Naive thymus-derived CD4-positive, alpha-beta T cell (primary cell): ENCODE results near the gene HAAO. TPM values are rescaled to one million over a fixed set of nuclear protein-coding genes. Genes with fewer than 3 reads are reported as not detected.

Experiments
- ATAC-seq: fragments of 150-1000 bp; cut with Tn5 transposase; 2 replicates; pipeline ENCODE4 v1.10.0; 2021; ENCODE audit warnings: mild to moderate bottlenecking, moderate library complexity
- CTCF ChIA-PET: fragments of 350-600 bp; sonication (Branson Sonifier 250); formaldehyde crosslinking; loops from one replicate; lab custom pipeline; 2021; ENCODE audit warnings: antibody characterized with exemption; lab: Charles Lee
- POLR2A ChIA-PET: fragments of 350-600 bp; sonication (Branson Sonifier 250); formaldehyde crosslinking; loops from one replicate; lab custom pipeline; 2021; ENCODE audit warnings: antibody characterized with exemption, inconsistent platforms; lab: Charles Lee
- DNase-seq, 9 donors: peaks; one replicate each; pipeline versions ENCODE4 v3.0.0 to v3.0.0-alpha.2; 2020 to 2022; ENCODE audit warnings: mixed read lengths in 1 of 9
- H3K27ac ChIP-seq: one replicate; pipeline ENCODE4 v1.7.0; 2013; ENCODE audit warnings: mild to moderate bottlenecking, low read depth, low read length, moderate library complexity
- H3K27me3 ChIP-seq, 2 donors: one replicate each; pipeline ENCODE4 v1.7.0; 2013; ENCODE audit warnings: low read length in 2 of 2, mild to moderate bottlenecking in 2 of 2, moderate library complexity in 2 of 2; ENCODE audit not compliant: control insufficient read depth in 2 of 2, insufficient read depth in 2 of 2
- H3K36me3 ChIP-seq, 3 experiments: 1 replicate in 2 of 3; 2 replicates in 1 of 3; pipeline ENCODE4 v1.7.0; 2013; ENCODE audit warnings: low read length in 3 of 3, mild to moderate bottlenecking in 3 of 3, moderate library complexity in 1 of 3; ENCODE audit not compliant: insufficient read depth in 3 of 3, control insufficient read depth in 2 of 3
- H3K4me1 ChIP-seq, 2 donors: one replicate each; pipeline ENCODE4 v1.7.0; 2013; ENCODE audit warnings: low read length in 2 of 2, mild to moderate bottlenecking in 2 of 2, moderate library complexity in 1 of 2; ENCODE audit not compliant: control insufficient read depth in 2 of 2, insufficient read depth in 2 of 2
- H3K4me3 ChIP-seq: 2 replicates; pipeline ENCODE4 v1.7.0; 2013; ENCODE audit warnings: mild to moderate bottlenecking, low read length
- H3K9me3 ChIP-seq, 3 experiments: 1 replicate in 2 of 3; 2 replicates in 1 of 3; pipeline ENCODE4 v1.7.0; 2013; ENCODE audit warnings: low read length in 3 of 3; ENCODE audit not compliant: control insufficient read depth in 2 of 3
- H3K27ac Mint-ChIP-seq, 9 donors: one replicate each; pipeline ENCODE4 v1.8.0; 2020 to 2022; ENCODE audit warnings: mixed read lengths in 9 of 9, mild to moderate bottlenecking in 8 of 9, moderate library complexity in 5 of 9, inconsistent platforms in 2 of 9
- H3K27me3 Mint-ChIP-seq, 5 donors: one replicate each; pipeline ENCODE4 v1.8.0; 2021 to 2022; ENCODE audit warnings: mixed read lengths in 5 of 5, mild to moderate bottlenecking in 1 of 5
- H3K36me3 Mint-ChIP-seq, 5 donors: one replicate each; pipeline ENCODE4 v1.8.0; 2020 to 2022; ENCODE audit warnings: mixed read lengths in 5 of 5, mild to moderate bottlenecking in 3 of 5, inconsistent platforms in 1 of 5
- H3K4me1 Mint-ChIP-seq, 7 donors: one replicate each; pipeline ENCODE4 v1.8.0; 2020 to 2022; ENCODE audit warnings: mixed read lengths in 7 of 7, mild to moderate bottlenecking in 3 of 7, inconsistent platforms in 1 of 7
- H3K4me3 Mint-ChIP-seq, 10 donors: one replicate each; pipeline ENCODE4 v1.8.0; 2020 to 2022; ENCODE audit warnings: mild to moderate bottlenecking in 10 of 10, mixed read lengths in 10 of 10, moderate library complexity in 6 of 10, inconsistent platforms in 2 of 10
- H3K9me3 Mint-ChIP-seq, 11 donors: one replicate each; pipeline ENCODE4 v1.8.0; 2020 to 2022; ENCODE audit warnings: mixed read lengths in 11 of 11, mild to moderate bottlenecking in 4 of 11, inconsistent platforms in 1 of 11, moderate library complexity in 1 of 11
- intact Hi-C, 2 donors: fragments of 100-400 bp; cut with micrococcal nuclease; formaldehyde crosslinking; loops; one replicate each; pipeline ENCODE4 v1.15.1; 2023
- polyA plus RNA-seq, 2 donors: library from polyadenylated mRNA; unstranded; fragments of 300-500 nt; fragmentation: Illumina TruSeq; gene quantifications; one replicate each; pipeline ENCODE4 v1.2.3, GENCODE V29; 2021
- total RNA-seq, 6 experiments: library from RNA in 5 of 6; stranded (reverse) in 5 of 6; gene quantifications; 1 replicate in 5 of 6; 2 replicates in 1 of 6; pipeline ENCODE4 v1.2.3 and lab custom pipeline; 2021 to 2026

Gene HAAO
- total and polyA plus RNA-seq, 7 experiments from 2014 or later = 0.33 to 5.1 (median 1.3) TPM; not detected in 3

DNA sequence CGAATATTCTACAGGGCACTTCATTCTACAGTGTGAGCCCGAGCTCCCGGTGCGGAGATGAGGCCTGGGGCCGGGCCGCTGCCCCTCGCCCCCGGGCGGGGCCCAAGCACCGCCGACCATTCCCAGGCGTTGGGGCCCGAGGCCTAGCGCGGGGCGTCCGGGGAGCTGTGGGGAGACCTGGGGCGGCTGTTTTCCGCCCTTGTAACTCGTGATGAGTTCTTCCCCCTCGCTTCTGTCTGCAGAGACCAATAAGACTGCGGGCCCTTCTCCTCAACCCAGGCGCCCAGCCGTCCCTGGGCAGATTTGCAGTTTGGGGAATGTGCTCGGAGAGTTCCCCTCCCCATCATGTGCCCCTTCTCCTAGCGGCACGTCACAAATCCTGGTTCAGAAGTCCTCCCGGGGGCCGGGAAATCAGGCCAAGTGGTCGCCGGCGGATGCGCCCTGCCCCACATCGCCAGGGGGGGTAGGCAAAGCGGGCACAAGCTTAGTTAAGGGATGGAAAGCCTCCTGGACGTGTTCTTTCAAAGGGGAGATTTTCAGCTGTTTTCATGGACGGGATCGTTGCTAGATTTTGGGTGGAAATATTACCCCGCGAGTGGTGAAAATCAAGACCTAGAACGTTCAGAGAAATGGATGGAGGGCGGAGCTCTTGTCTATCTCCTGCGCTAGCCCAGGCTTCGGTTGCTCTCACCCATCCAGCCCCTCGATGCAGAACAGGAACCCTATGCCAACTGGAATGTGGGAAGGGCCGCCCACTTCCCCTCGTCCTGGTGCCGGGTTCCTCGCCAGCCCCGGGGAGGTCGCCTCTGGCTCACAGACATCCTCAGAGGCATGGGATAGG lies 18.8 kb upstream of the HAAO start:
- DNase-seq (peak in 6 of 9 donors; percentile 43 to 63 (median 60)), ATAC-seq (peak; percentile 3)
- peak overlapping the region; percentile 99 for H3K4me3 ChIP-seq
- ChIA-PET POLR2A (interaction anchor here (0.7 to 3.5 kb wide), 28 partner anchors 8 to 1550 kb away, joined by 3 to 28 read pairs (median 4); partner anchors contain the start of genes CAMKMT, COX7A2L, HAAO and KCNG3), CTCF (interaction anchor here (0.7 to 1.6 kb wide), 9 partner anchors 11 to 631 kb away, joined by 3 to 6 read pairs (median 3); partner anchors contain the start of genes HAAO and KCNG3)
- peaks cover 0 to 3% of the 10 kb centered on the region in 2 donors for H3K4me1 ChIP-seq
- peak overlapping the region; percentile 99 for H3K27ac ChIP-seq
- Mint-ChIP-seq H3K36me3 (peaks cover 0 to 3% (median 0%) of the 10 kb centered on the region in 5 donors), H3K9me3 (peaks cover 0 to 7% (median 0%) of the 10 kb centered on the region in 11 donors), H3K4me1 (peaks cover 0 to 35% (median 20%) of the 10 kb centered on the region in 7 donors), H3K27me3 (peaks cover 0 to 23% (median 0%) of the 10 kb centered on the region in 5 donors), H3K27ac (peak overlapping the region; percentile 93 to 100 (median 99)), H3K4me3 (peak overlapping the region; percentile 90 to 99 (median 98))
- H3K9me3 ChIP-seq = no peaks in the 10 kb centered on the region
- H3K27me3 ChIP-seq = no peaks in the 10 kb centered on the region
- no peaks in the 10 kb centered on the region for H3K36me3 ChIP-seq
- intact Hi-C loops = loop anchor here (1.0 to 10.0 kb wide), 24 partner anchors 16 to 1551 kb away; partner anchors contain the start of genes CAMKMT (in 2 of the 2), COX7A2L (in 2 of the 2), LRPPRC (in 2 of the 2) and PPM1B (in 2 of the 2)

DNA sequence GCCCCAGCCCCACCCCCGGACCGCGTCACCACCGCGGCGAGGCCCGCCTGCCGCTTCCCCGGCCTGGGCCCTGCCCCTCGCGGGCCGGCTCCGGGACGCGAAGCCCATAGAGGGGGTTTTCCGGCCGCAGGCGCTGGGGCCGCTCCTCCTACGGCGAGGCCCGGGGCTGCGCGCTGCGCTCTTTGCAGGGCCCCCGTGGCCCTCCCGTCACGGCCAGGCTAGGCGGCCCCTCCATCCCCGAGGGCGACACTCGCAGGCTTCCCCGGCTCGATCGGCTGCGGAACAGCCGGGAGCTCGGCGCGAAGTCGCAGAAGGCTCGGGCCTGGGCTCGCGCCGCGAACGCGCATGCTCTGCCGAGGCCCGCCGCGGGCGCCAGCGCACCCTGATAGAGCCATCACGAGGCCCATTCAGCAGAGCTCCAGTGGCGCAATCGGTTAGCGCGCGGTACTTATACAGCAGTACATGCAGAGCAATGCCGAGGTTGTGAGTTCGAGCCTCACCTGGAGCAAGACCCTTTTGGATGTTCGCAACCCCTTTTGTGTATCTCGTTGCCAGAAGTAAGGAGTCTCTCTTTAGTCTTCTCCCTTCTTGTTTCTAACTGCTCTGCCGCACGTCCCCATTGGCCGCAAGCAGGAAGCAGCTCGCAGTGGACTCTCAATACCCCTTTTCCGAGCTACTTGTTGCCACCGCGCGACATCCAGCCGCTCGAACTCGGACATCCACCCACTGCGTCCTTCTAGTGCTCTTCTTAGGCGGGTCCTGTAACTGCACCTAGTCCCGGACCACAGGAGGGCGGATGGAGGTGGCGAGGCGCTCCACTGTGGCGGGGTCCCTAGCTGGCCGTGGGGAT lies 18.0 kb upstream of the HAAO start:
- Mint-ChIP-seq H3K27me3 (peaks cover 0 to 28% (median 0%) of the 10 kb centered on the region in 5 donors), H3K36me3 (peaks cover 0 to 3% (median 0%) of the 10 kb centered on the region in 5 donors), H3K9me3 (peaks cover 0 to 7% (median 0%) of the 10 kb centered on the region in 11 donors), H3K4me1 (peaks cover 0 to 35% (median 20%) of the 10 kb centered on the region in 7 donors), H3K27ac (peak overlapping the region; percentile 93 to 100 (median 99)), H3K4me3 (peak overlapping the region; percentile 90 to 99 (median 98))
- Histone ChIP-seq H3K4me1 (peaks cover 0 to 3% of the 10 kb centered on the region in 2 donors), H3K9me3 (no peaks in the 10 kb centered on the region), H3K4me3 (peak overlapping the region; percentile 99), H3K27me3 (no peaks in the 10 kb centered on the region), H3K36me3 (no peaks in the 10 kb centered on the region), H3K27ac (peak overlapping the region; percentile 99)
- intact Hi-C loops = loop anchor here (1.0 to 10.0 kb wide), 23 partner anchors 18 to 1552 kb away; partner anchors contain the start of genes CAMKMT (in 2 of the 2), COX7A2L (in 2 of the 2), LRPPRC (in 2 of the 2) and PPM1B (in 2 of the 2)
- POLR2A ChIA-PET = interaction anchor here (0.5 to 3.5 kb wide), 38 partner anchors 9 to 1551 kb away, joined by 3 to 28 read pairs (median 4); partner anchors contain the start of genes CAMKMT, COX7A2L, HAAO and KCNG3
- ATAC-seq (peak; percentile 90), DNase-seq (peak; percentile 96 to 99 (median 98))
- CTCF ChIA-PET = interaction anchor here (0.7 to 1.6 kb wide), 8 partner anchors 10 to 316 kb away, joined by 3 to 6 read pairs (median 4); partner anchors contain the start of genes HAAO and KCNG3

- H3K4me3 Mint-ChIP-seq = peak overlapping the region; percentile 75 to 99 (median 82)
Measured at GRCh38 chr2:42809819-42810120, 17.4 kb upstream of the HAAO start.

DNA sequence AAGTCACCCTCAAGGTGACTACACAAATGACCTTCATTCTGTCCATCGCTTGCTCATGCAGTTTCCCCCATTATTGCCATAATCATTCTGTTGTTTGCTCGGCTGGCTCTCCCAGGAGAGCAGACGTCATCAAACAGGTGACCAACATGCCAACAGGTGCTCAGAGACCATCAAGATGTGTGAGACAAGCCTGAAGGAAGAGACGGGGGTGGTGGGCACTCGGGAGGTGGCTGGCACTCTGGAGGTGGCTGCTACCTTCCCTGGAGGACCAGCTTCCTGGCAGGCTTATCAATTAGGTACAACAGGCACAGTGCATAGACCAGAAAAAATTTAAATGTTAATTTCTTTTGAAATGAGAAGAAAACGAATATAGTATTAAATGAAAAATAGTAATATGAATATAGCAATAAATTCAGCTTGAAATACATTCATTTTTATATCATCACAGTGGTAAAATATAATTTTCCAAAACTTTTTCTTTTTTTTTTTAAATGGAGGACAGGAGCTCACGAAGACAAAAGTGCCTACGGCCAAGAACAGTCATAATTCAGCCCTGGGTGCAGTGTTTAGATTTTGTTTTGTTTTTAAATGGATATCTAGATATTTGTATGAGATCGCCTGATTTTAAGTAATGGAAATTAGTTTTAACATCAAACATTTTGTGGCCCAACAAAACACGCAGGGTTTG lies 16.9 kb upstream of the HAAO start:
- ChIA-PET CTCF (interaction anchor here (0.6 kb wide), 1 partner anchor 916 kb away, joined by 6 read pairs; no protein-coding TSS in a partner anchor), POLR2A (interaction anchor here (0.6 to 3.5 kb wide), 11 partner anchors 9 to 1358 kb away, joined by 3 to 28 read pairs (median 5); partner anchors contain the start of genes COX7A2L, HAAO, THADA and ZFP36L2)
- H3K27ac ChIP-seq = peak overlapping the region; percentile 99
- peaks cover 0 to 3% of the 10 kb centered on the region in 2 donors for H3K4me1 ChIP-seq
- H3K27me3 Mint-ChIP-seq = peaks cover 0 to 31% (median 0%) of the 10 kb centered on the region in 5 donors
- peak overlapping the region; percentile 61 for H3K4me3 ChIP-seq
- peak overlapping the region; percentile 82 to 95 (median 91) for H3K27ac Mint-ChIP-seq
- ATAC-seq (no peak), DNase-seq (no peak)
- intact Hi-C loops = no loop called here
- H3K9me3 Mint-ChIP-seq = peaks cover 0 to 7% (median 0%) of the 10 kb centered on the region in 11 donors
- peaks cover 0 to 3% (median 0%) of the 10 kb centered on the region in 5 donors for H3K36me3 Mint-ChIP-seq
- peaks cover 0 to 35% (median 20%) of the 10 kb centered on the region in 7 donors for H3K4me1 Mint-ChIP-seq
- peak overlapping the region; percentile 69 to 87 (median 80) for H3K4me3 Mint-ChIP-seq
- H3K27me3 ChIP-seq = no peaks in the 10 kb centered on the region
- no peaks in the 10 kb centered on the region for H3K36me3 ChIP-seq
- no peaks in the 10 kb centered on the region for H3K9me3 ChIP-seq

More at GRCh38 chr2:42809819-42810120, 17.4 kb upstream of the HAAO start:
- Histone ChIP-seq H3K9me3 (no peaks in the 10 kb centered on the region), H3K27ac (peak overlapping the region; percentile 99), H3K36me3 (no peaks in the 10 kb centered on the region), H3K27me3 (no peaks in the 10 kb centered on the region), H3K4me3 (peak overlapping the region; percentile 61), H3K4me1 (peaks cover 0 to 3% of the 10 kb centered on the region in 2 donors)
- Mint-ChIP-seq H3K9me3 (peaks cover 0 to 7% (median 0%) of the 10 kb centered on the region in 11 donors), H3K27ac (peak overlapping the region; percentile 80 to 95 (median 91)), H3K27me3 (peaks cover 0 to 29% (median 0%) of the 10 kb centered on the region in 5 donors), H3K4me1 (peaks cover 0 to 35% (median 20%) of the 10 kb centered on the region in 7 donors), H3K36me3 (peaks cover 0 to 3% (median 0%) of the 10 kb centered on the region in 5 donors)
- peak in 1 of 9 donors; percentile 60 for DNase-seq
- ATAC-seq = peak; percentile 52
- intact Hi-C loops = loop anchor here (1.0 to 10.0 kb wide), 23 partner anchors 17 to 1553 kb away; partner anchors contain the start of genes CAMKMT (in 2 of the 2), COX7A2L (in 2 of the 2), LRPPRC (in 2 of the 2) and PPM1B (in 2 of the 2)
- ChIA-PET POLR2A (interaction anchor here (0.7 to 3.5 kb wide), 21 partner anchors 9 to 1358 kb away, joined by 3 to 28 read pairs (median 5); partner anchors contain the start of genes COX7A2L, HAAO, THADA and ZFP36L2), CTCF (interaction anchor here (1.2 to 1.5 kb wide), 2 partner anchors 9 to 30 kb away, joined by 3 to 6 read pairs; no protein-coding TSS in a partner anchor)

- POLR2A ChIA-PET = interaction anchor here (1.5 kb wide), 1 partner anchor 153 kb away, joined by 3 read pairs; no protein-coding TSS in a partner anchor
- no peak for DNase-seq
- H3K4me1 ChIP-seq = peaks cover 0 to 3% of the 10 kb centered on the region in 2 donors
- no peak overlapping the region for H3K27ac ChIP-seq
- no peak for ATAC-seq
- Mint-ChIP-seq H3K27me3 (peaks cover 0 to 37% (median 0%) of the 10 kb centered on the region in 5 donors), H3K27ac (peak overlapping the region in 8 of 9 donors; percentile 5 to 87 (median 51)), H3K9me3 (peaks cover 0 to 7% (median 0%) of the 10 kb centered on the region in 11 donors), H3K4me3 (peak overlapping the region in 9 of 10 donors; percentile 6 to 82 (median 54)), H3K36me3 (no peaks in the 10 kb centered on the region), H3K4me1 (peaks cover 0 to 35% (median 20%) of the 10 kb centered on the region in 7 donors)
- no peaks in the 10 kb centered on the region for H3K36me3 ChIP-seq
- H3K4me3 ChIP-seq = no peak overlapping the region
- no peaks in the 10 kb centered on the region for H3K9me3 ChIP-seq
- CTCF ChIA-PET = no interaction called here
- intact Hi-C loops = no loop called here
- H3K27me3 ChIP-seq = no peaks in the 10 kb centered on the region
Measured at GRCh38 chr2:42808301-42808700, 15.9 kb upstream of the HAAO start.
